ENCODE measurements around the gene PTPN22. TPM values are rescaled to one million over a fixed set of nuclear protein-coding genes. Genes with fewer than 3 reads are reported as not detected.

PTPN22 gene
- total RNA-seq, 1 experiment from 2014 or later: not detected

DNA sequence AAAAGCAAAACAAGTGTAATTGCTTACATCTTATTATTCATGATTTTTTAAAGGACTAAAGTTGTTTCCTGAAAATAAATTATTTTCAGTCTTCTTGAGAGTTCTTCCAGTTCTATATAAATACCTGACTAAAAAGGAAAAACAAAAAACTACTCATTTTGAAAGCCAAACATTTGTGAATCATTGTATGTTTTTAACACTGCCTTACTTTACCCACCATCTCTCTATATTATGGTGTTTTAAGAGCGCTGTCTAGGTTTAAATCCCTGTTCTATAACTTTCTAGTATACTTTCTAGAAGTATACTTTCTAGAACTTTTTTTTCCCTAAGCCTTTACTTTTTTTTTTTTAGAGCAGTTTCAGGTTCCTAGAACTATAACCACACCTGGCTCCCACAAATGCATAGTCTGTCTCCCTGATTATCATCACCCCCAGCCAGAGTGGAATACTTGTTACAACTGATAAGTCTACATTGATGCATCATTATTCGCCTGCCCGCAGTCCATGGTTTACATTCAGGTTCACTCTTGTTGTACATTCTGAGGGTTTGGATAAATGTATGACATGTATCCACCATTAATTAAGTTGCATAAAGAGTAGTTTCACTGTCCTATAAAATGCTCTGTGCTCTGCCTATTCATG, 69.0 kb downstream of the PTPN22 start:
- no peak for DNase-seq (ENCODE audit: low spot score)

DNA sequence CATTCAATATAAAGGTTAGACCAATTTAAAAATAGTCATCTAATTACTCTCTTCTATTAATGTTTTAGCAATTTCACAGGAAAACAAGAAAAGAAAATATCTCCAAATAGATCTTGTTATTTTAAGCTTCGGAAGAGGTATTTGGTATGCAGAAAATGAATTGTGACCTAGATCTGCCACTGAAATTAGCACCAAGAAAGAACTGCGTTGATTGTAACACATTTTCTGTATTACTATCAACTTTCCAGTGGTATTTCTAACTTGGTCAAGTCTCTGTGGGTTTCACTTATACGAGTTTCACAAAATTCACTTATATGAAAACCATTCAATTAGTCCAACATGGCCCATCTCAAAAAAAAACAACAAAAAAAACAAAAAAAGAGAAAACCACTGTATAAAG, 71.0 kb downstream of the PTPN22 start:
- no peak for DNase-seq (ENCODE audit: low spot score)

DNA sequence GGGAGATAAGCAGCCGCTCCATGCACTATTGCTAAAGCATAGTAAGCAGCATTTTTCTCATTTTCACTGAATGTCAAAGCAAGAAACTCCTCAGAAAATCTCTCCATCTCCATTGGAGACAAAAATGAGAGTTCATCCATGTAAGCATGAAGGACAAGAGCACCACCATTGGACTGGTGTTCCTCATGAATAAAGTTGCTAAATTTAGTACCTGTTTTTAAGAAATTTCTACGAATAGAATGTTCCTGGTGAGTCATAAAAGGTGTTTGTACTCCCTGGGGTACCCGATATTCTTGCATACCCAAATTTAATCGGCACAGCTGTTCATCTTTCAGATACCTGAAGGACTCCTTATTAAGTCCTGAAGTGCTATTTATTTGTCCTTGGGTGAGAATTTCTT, 74.0 kb downstream of the PTPN22 start:
- no peak for DNase-seq (ENCODE audit: low spot score)

DNA sequence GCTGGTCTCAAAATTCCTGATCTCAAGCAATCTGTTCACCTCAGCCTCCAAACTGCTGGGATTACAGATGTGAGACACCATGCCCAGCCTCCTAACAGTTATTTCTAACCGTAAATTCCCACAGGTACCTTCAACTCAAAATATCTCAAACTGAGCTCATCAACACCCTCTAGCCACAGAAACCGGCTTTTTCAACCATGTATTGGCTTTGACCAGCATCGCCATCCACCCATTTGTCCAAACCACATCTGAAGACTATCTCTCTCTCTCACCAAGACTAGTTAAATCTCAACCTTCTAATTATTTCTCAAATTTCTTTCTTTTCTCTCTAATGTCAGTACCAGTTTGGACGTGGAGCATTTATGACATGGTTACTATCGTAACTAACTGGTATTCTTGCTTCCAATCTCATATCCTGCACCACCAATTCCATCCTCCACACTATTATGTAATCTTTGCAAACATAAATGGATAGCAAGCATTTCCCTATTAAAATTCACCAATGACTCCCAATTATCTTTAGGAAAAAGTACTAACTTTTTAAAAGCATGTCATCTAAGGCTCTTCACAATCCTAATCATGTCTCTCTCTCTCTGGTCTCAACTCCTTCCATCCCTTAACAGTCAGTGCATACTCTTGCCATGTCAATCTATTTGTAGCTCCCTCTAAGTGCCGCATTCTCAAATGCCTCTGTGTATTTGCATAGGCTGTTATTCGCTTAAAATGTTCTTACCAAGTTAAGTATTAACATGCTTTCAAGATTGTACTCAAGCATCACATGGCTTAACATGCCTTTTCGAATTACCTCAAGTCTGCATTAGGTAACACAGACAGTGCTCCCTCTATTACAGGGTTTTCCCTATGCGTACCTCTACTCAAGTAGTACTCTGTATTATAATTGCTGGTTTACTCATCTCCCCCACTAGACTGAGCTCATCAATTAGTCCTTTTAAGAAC, 77.4 kb downstream of the PTPN22 start:
- no peak for DNase-seq (ENCODE audit: low spot score)

DNA sequence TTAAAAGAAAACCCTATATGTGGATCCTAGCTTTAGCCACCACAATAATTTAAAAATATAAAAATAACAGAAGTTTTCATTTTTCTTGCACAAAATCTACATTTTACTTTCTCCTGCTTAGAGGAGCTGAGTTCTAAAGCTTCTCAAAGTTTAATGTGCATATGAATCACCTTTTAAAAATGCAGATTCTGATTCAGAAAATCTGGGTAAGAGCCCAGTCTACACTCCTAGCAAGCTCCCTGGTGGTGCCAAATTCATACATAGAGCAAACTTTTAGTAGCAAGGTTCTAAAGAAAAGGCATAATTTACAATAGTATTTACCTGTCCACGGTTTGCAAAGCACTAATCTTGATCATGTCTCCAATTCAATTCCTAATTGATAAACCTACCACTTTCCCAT, 78.5 kb downstream of the PTPN22 start:
- no peak for DNase-seq (ENCODE audit: low spot score)

DNA sequence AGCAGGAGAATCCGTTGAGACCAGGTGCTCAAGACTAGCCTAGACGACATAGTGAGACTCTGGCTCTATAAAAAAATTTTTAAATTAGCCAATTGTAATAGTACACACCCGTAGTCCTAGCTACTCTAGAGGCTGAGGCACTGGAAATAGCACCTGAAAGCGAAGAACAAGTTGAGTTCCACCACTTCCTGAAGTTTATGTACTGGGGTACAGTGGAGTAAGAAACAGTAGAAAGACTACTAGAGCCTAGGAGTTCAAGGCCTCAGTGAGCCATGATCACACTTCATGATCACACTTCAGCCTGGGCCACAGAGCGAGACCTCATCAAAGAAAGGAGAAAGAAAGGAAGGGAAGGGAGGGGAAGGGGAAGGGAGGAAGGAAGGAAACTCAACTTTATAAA, 79.0 kb downstream of the PTPN22 start:
- DNase-seq (ENCODE audit: low spot score): no peak

DNA sequence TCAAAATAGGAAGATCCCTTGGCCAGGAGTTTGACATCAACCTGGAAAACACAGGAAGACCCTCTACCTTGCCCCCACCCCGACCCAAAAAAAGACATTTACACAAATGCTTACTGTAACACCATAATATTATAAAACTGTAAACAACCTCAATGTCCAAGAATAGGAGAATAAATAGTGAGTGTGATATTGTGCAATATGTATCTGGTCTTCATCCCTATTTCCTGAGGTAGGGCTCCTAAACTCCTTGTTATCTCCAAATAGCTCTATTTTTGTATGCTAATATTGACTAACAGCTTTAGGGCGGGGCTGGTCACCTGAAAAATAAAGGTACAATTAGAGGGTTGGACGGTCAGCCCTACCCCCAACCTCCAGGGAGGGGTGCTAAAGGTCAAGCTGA, 82.7 kb downstream of the PTPN22 start:
- DNase-seq (ENCODE audit: low spot score): no peak

DNA sequence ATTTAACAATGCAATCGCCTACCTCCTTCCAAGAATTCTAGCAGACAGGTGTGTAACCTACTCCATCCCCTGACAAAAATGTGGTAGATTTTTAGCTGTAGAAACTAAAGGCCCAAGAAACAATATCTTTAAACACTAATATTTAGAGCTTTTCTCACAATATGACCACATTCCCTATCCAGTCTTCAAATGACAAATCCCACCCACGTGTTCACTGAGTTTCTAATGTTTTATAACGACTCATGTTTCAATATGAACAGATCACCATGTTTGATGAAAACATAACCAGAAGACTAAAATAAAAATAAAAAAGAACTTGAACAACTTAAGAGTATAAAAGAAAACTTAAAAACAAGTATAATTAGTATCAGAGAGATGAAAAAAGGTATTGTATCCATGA, 83.8 kb downstream of the PTPN22 start:
- no peak for DNase-seq (ENCODE audit: low spot score)

DNA sequence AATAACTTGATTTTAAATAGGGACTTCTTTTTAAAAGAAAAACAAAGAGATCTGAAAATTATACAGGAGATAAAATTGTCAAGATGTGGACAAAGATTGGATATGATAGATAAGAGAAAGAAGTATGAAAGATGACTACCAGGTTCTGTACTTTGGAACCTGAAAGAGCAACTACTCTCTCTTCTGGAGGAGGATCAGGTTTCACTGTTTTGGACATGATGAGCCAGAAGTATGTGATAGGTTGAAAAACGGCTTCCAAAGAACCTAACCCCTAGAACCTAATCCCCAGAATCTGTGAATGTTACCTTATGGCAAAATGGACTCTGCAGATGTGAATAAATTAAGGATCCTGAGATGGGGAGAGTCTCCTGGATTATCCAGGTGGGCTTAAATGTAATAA, 85.4 kb downstream of the PTPN22 start:
- DNase-seq (ENCODE audit: low spot score): peak; percentile 5

DNA sequence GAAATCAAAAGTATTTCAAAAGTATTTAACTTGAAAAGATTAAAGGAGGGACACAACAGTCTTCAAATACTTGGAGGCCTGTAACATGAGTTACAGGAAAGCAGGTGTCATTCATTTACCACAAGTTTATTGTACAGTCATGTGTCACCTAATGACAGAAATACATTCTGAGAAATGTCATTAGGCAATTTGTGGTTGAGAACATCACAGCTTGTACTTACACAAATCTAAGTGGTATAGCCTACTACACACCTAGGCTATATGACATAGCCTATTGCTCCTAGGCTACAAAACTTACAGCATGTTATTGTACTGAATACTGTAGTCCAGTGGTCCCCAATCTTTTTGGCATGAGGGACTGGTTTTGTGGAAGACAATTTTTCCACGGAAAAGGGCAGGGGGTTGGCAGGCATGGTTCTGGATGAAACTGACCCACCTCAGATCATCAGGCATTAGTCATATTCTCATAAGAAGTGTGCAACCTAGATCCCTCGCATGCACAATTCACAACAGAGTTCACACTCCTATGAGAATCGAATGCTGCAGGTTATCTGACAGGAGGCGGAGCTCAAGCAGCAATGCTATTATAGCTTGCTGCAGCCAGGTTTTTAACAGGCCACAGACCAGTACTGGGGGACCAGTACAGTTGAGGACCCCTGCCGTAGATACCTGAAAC, 87.3 kb downstream of the PTPN22 start:
- no peak for DNase-seq (ENCODE audit: low spot score)

DNA sequence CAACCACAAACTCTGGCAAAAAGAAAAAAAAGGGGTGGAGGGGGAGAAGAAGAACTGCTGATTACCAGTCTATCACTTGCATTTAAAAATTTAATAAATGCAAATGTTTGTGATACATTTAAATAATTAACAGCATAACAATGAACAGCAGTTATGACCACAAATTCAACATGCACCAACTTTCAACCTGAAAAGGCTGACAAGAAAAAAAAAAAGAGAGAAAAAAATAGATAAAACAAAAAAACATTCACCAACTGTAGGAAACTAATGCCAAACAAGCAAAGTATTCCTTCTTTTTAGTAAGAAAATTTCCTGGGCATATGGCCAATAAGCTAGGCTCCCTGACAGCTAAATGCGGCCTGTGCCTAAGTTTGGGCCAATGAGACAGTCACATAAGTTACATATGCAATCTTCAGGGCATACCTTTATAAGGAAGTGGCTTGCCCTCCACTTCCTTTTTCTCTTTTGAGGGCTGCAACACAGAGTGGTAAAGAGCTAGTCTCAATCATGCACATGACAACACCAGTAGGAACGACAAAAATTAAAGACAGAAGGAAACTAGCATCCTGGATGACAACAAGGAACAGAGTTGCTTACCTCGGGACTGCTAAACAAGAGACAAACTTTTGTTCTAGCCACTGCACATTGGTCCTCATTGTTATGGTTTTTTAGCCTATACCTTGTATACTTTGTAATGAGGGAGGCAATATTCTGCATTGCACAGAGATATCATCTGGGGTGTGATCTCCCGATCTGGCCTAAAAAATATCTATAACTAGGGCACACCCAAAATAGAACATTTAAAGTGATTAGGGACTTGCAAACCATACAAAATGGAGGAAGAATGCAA, 88.0 kb downstream of the PTPN22 start:
- DNase-seq (ENCODE audit: low spot score): no peak

DNA sequence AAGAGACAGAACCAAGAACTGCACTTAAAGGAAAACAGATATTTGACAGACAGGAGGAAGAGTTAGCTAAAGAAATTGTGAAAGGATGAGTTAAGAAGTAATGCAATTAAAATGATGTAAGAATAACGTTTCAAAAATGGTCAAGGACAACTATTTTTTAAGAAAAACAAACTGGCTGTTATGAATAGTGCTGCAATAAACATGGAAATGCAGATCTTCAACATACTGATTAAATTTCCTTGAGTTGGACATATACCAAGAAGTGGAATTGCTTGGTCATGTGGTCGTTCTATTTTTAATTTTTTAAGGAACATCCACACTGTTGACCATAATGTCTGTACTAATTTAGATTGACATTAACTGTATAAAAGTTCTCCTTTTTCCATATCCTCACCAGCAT, 89.1 kb downstream of the PTPN22 start:
- DNase-seq (ENCODE audit: low spot score): no peak

DNA sequence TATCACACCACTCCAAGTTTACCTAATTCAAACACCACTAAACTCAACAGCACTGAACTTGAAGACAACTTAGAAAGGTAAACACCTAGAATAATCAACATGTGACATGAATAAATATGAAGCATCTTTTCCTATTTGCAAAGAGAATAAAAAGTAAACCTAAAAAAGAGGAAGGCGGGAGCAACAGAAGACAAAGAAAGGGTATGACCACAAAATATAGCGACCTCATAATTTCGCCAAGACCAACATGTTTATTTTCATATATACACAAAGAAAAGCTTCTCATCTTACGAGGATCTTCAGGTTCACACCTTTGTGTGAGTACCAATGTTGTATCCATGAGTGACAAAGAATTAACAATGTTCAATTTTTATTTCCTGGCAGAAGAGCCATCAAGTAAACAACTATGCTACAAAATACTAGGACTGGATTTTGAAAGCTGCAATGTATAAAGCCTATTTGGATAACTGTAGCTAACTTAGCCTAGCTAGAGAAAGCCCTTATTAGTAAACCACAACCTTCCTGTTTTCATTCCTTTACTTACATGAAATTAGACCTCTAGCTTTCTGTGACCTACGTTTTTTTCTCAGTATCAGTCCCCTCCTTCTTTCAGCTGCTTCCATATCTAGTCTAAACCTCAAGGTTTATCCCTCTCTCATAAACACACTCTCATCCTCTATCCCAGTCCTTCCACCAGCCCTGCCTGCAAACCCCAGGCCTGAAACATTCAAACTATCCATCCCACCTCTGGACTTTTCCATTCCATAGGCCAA, 91.0 kb downstream of the PTPN22 start:
- DNase-seq (ENCODE audit: low spot score): no peak

DNA sequence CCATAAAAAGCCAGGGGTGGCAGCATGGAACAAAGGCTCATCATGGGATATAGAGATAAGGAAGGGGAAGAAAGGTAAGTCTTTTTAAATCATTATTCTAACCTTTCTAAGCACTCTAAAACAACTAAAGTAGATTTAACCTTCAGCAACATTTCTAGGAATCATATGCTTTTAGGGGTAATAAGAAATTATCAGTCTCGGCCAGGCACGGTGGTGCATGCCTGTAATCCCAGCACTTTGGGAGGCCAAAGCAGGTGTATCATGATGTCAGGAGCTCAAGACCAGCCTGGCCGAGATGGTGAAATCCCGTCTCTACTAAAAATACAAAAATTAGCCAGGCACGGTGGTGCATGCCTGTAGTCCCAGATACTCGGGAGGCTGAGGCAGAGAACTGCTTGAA, 92.0 kb downstream of the PTPN22 start:
- no peak for DNase-seq (ENCODE audit: low spot score)

DNA sequence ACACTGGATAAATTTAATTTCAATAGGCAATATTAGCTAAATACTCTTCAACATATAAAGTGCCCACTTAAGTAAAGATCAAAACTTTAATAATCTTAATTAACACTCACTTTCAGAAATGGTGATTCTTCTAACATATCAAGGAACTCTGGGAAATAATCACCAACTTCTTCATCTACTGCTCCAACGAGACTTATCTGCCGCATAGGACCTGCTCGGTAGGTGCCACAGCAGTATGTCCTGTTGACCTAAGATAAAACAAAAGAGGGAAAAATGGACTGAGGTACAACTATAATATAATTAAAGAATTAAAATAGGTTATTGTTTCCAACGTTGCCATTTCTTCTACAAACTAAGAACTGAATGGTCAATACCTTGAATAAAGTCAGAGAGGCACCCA, 94.0 kb downstream of the PTPN22 start:
- no peak for DNase-seq (ENCODE audit: low spot score)

DNA sequence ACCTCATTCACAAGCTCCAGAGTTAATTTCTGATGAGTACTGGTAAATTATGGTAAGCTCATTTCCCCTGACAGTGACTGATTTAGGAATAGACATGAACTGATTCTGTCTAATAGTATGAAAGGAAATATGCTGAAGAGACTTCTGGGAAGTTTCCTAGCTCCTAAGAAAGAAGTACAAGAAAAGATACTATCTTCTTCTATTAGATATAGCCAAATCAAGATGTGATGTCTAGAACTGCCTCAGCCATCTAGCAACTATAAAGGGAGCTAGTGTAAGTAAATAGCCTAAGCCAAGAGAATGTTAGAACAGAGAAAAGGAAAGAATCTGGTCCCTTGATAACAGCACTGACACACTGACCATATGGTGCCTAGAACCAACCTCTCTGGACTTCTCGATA, 101.5 kb downstream of the PTPN22 start:
- no peak for DNase-seq (ENCODE audit: low spot score)

DNA sequence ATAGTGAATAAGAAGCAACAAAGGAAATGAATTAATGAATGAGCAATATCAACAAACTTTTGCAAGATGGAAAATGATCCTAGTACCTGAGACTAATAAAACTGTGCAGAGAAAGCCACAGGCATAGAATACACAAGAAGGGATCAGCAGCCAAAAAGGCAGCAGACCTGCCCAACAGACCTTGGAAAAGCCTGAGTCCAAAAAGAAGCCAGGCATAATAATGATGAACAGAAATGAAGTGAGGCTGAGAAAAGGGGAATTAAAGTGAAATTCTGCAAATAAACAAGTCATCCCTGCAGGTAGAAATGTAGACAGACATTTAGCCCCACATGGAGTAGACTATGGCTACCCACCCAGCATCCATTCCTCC, 101.9 kb downstream of the PTPN22 start:
- no peak for DNase-seq (ENCODE audit: low spot score)

DNA sequence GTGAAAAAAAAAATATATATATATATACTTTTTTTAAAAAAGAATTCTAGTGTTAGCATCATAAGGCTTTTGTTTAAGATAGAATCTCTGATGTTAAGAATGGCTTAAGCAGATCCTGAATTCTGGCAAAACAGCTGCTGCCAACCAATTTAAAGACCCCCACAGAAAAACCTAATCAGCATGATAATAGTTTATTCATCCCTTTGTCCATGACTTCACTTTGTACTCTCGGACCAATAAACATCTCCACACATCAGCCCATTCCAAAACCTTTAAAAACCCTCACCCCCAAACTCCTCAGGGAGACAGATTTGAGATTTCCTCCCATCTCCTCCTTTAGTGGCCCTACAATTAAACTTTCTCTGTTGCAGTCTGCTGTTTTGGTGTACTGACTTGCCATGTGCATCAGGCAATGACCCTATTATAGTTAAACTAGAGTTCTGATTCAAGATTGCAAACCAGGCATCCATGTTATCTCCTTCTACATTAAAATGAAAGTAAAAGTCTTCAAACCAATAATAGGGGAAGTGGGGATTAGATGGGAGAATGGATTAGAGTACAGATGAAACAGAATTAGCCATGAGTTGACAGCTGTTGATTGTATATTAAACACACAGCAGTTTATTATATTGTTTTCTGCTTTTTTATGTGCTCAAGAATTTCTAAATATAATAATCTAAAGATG, 102.5 kb downstream of the PTPN22 start:
- DNase-seq (ENCODE audit: low spot score): no peak

DNA sequence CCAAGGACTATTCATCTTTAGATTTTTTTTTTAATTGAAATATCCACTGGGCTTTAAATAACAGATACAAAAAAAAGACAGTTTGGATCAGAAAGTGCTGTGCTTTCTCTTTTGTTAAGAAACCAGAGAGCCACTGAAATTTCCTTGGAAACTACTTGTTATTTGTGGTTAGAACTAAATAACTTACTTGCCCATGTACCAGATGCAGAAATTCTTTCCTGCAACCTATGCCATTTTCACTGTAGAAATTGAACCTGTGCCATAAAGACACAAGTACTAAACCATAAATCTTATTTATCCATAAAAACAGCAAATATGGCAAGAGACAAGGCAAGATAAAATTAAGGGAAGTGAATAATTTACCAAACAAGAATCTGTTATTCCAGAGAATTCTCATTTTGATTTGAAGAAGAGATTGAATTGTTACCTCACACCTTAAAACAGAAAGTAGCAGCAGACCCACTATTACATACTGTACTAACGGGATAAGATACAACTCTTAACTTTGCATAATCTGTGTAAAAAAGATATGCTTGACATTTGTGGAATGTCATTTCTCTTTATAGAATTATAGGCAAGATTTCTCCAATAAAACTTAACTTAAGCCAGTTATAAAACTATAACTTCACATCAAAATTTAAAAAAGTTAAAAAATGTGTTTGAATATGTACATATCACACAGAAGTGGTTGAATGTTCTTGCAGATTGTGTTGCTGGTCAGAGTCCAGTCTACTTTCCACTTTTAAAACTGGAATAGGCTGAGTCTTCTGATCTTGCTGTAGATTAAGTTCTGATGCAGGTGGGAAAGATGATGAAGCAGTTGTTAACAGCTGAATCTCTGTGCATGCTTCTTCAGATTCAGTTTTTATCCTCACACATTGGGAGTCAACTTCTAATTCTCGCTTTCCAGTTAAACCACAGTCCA, 105.9 kb downstream of the PTPN22 start:
- DNase-seq (ENCODE audit: low spot score): no peak
